Upper lobe of right lung (tissue), 1 donor: Measurements from ENCODE around the gene USP44. TPM values are rescaled to one million over a fixed set of nuclear protein-coding genes. Genes with fewer than 3 reads are reported as not detected.

ENCODE experiments used
- ATAC-seq: fragments of 200-7000 bp; cut with Tn5 transposase; one replicate; pipeline ENCODE4 v1.9.1; 2020; ENCODE audit warnings: mild to moderate bottlenecking, moderate library complexity
- DNase-seq: peaks from one replicate; pipeline ENCODE4 v3.0.0-alpha.2; 2020
- H3K27ac ChIP-seq: fragments of 200-600 bp; one replicate; pipeline ENCODE4 v1.8.0; 2022
- H3K27me3 ChIP-seq: fragments of 200-600 bp; one replicate; pipeline ENCODE4 v1.8.0; 2022; ENCODE audit warnings: mild to moderate bottlenecking
- H3K36me3 ChIP-seq: fragments of 200-600 bp; one replicate; pipeline ENCODE4 v1.8.0; 2022
- H3K4me1 ChIP-seq: fragments of 200-600 bp; one replicate; pipeline ENCODE4 v1.8.0; 2022
- H3K4me3 ChIP-seq: fragments of 200-600 bp; one replicate; pipeline ENCODE4 v1.8.0; 2022; ENCODE audit warnings: mild to moderate bottlenecking
- H3K9me3 ChIP-seq: fragments of 200-600 bp; one replicate; pipeline ENCODE4 v1.8.0; 2022
- intact Hi-C: fragments of 100-400 bp; cut with DNase I; formaldehyde crosslinking; loops from one replicate; pipeline ENCODE4 v1.11.0; 2022
- total RNA-seq: library from RNA; stranded (reverse); fragmentation: NEBNext Ultra II Directional; extraction: Animal tissue kit (Norgen Biotek cat#: 25700); gene quantifications from one replicate; pipeline ENCODE4 v1.2.1, GENCODE V29; 2021
- TF ChIP-seq, protein P1 (sequence below): fragments of 200-600 bp; IDR thresholded peaks from one replicate; pipeline ENCODE4 v1.8.0; 2022; ENCODE audit warnings: antibody characterized with exemption
- donor health status: DM: no; HTN: yes; CAD: no; lungs with severe emphysema.

USP44 gene
- total RNA-seq, 1 donor from 2014 or later = 14.9 TPM

DNA sequence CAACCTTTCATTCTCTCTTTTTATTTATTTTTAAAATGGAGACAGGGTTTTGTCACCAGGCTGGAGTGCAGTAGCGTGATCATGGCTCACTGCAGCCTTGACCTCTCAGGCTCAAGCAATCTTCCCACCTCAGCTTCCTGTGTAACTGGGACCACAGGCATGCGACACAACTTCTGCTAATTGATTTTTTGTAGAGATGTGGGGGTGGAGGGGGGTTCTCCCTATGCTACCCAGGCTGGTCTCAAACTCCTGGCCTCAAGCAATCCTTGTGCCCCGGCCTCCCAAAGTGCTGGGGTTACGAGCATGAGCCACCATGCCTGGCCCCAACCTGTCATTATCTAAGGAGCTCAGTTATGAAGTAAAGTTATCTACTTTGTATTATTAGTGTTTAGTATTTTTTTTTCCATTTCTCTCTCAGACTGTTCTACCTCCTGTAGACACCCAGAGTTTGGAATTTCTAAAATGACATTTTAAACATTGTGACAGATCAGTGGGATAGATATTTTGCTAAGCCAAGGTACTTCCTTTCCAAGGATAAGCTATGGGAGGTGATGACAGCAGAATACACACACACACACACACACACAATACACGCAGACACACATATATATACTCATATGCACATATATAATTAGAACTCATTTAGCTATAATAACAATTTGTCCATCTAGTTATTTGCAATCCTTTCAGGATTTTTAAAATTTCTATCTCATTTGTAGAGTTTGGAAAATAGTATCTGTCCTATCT lies 2.1 kb upstream of the USP44 start:
- no peaks in the 10 kb centered on the region for H3K4me1 ChIP-seq
- H3K9me3 ChIP-seq = no peaks in the 10 kb centered on the region
- H3K27me3 ChIP-seq = peaks cover 2% of the 10 kb centered on the region
- no peaks in the 10 kb centered on the region for H3K36me3 ChIP-seq
- H3K27ac ChIP-seq = no peak overlapping the region
- TF ChIP-seq, protein P1, sequence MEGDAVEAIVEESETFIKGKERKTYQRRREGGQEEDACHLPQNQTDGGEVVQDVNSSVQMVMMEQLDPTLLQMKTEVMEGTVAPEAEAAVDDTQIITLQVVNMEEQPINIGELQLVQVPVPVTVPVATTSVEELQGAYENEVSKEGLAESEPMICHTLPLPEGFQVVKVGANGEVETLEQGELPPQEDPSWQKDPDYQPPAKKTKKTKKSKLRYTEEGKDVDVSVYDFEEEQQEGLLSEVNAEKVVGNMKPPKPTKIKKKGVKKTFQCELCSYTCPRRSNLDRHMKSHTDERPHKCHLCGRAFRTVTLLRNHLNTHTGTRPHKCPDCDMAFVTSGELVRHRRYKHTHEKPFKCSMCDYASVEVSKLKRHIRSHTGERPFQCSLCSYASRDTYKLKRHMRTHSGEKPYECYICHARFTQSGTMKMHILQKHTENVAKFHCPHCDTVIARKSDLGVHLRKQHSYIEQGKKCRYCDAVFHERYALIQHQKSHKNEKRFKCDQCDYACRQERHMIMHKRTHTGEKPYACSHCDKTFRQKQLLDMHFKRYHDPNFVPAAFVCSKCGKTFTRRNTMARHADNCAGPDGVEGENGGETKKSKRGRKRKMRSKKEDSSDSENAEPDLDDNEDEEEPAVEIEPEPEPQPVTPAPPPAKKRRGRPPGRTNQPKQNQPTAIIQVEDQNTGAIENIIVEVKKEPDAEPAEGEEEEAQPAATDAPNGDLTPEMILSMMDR = no peak
- DNase-seq (no peak), ATAC-seq (no peak)
- intact Hi-C loops = no loop called here
- no peak overlapping the region for H3K4me3 ChIP-seq

DNA sequence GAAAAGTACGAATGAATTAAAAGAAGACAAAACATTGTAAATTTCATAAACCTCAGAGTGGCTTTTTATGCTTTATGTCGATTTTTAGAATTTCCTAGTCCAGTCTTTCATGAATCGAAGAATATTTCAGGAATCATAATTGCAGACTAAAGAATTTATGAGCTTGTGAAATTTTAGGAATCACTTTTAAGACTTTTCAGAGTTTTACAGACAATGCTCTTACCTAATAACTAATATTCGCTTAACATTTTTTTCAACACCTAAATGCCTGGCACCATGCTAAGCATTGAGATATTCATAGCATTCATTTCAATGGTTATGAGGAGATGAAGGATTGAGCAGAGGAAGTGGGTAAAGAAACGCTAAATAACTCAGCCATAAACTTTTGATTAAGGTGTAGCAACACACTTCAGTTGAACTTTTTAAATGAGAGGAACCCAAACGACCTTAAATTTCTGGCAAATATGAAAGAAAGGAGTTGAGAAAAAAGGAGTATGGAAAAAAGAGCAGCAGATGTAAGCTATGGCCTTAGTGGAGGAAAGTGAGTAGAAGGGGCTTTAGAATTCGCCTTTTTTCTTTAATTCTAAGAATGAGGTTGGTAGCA lies 739 bp upstream of the USP44 start:
- no peaks in the 10 kb centered on the region for H3K4me1 ChIP-seq
- no peak for ATAC-seq
- H3K27ac ChIP-seq = no peak overlapping the region
- H3K9me3 ChIP-seq = no peaks in the 10 kb centered on the region
- no peaks in the 10 kb centered on the region for H3K36me3 ChIP-seq
- H3K27me3 ChIP-seq = peaks cover 8% of the 10 kb centered on the region
- TF ChIP-seq, protein P1 = no peak
- H3K4me3 ChIP-seq = no peak overlapping the region
- DNase-seq = no peak
- intact Hi-C loops = no loop called here

DNA sequence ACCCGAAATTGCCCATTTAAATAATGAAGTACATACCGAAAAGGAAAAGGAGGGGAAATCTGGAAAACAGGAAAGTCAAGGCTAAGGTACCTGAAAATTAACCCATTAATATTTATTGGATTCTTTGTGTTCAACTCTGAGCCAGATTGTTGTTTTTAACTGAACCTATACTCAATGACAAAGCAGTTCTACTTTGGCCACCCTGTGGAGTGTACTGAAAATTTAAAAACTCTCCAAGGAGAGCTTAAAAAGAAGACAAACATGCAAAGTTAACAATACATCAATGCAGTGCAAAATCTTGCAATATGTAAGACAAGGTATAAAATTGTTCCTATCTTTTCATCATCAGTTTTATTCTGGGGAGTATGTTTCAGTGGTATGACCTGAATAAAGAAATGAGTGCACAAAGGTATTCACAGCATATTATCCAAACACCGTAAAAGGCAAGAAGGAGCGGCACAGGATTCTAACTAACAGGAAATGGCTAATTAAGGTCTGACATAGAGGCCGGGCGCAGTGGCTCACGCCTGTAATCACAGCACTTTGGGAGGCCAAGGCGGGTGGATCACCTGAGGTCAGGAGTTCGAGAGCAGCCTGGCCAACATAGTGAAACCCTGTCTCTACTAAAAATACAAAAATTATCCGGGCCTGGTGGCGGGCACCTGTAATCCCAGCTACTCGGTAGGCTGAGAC lies 1.7 kb downstream of the USP44 start:
- DNase-seq (no peak), ATAC-seq (no peak)
- H3K36me3 ChIP-seq = no peaks in the 10 kb centered on the region
- TF ChIP-seq, protein P1 = no peak
- intact Hi-C loops = no loop called here
- peak overlapping the region; percentile 74 for H3K4me3 ChIP-seq
- H3K27ac ChIP-seq = no peak overlapping the region
- peaks cover 8% of the 10 kb centered on the region for H3K27me3 ChIP-seq
- no peaks in the 10 kb centered on the region for H3K4me1 ChIP-seq
- H3K9me3 ChIP-seq = no peaks in the 10 kb centered on the region

DNA sequence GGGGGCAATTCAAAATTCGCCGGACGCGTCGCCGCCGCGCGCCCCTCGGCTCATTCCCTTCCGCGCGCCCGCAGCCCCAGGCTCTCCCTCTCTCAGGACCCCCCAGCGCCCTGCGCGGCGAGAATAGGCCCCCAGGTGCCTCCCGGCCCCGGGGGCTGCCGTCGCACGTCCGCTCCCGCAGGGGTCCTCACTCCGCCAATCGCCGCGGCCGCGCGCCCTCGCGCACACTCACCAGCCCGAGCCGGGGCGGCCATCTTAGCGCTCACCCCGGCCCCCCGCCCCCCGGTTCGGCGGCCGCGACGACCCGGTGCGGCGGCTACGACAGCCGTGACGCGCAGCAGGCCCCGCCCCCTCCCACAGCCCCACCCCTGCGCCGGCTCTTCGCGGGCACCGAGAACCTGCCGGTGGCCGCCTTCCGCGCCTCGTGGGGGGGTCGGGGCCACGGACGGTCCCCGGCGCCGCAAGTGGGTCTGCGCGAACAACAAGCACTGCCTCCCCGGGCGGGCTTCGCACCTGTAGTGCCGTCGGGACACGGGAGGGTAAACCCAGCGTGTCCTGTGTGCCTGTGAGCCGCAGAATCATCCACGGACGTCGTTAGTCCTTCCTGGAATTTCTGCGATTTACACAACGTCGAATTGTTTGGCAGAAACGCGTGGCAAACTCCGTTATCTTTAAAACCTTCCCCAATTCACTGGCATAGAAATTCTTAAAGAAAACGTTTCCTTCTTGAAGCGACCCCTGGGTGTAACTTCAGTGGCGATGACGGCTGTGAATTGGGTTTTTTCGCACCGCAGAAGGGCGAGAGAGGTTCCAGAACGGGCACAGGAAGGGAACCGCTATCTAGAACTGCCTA lies 2.5 kb downstream of the USP44 start:
- Histone ChIP-seq H3K4me3 (peak overlapping the region; percentile 74), H3K4me1 (no peaks in the 10 kb centered on the region), H3K27me3 (peaks cover 8% of the 10 kb centered on the region), H3K36me3 (no peaks in the 10 kb centered on the region), H3K27ac (peak overlapping the region; percentile 88), H3K9me3 (no peaks in the 10 kb centered on the region)
- TF ChIP-seq, protein P1 = no peak
- intact Hi-C loops = no loop called here
- peak; percentile 89 for DNase-seq
- peak; percentile 97 for ATAC-seq

DNA sequence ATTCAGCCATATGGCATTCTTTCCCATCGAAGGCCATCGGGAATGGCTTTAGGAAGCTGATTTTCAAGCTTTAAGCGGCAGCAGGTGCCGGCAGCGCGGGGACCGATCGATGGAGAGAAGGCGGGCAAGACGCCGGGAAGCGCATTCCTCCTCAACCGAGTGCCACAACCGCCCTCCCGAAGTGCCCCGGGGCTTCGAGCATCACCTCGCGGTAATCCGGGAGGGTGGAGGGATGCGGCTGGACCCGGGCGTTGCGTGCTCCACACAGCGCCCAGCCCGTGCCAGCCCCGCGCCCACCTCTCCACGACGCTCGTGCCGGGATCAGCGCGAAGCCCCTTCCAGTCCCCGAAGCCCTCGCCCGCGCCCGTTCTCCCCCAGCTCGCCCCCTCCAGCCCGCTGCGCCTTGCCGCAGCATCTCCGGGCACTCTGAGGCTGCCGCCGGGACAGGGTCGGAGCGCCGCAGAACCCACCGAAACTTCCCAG lies 3.2 kb downstream of the USP44 start:
- DNase-seq (peak; percentile 74), ATAC-seq (peak; percentile 71)
- H3K27ac ChIP-seq = peak overlapping the region; percentile 88
- peaks cover 8% of the 10 kb centered on the region for H3K27me3 ChIP-seq
- H3K4me3 ChIP-seq = peak overlapping the region; percentile 74
- no peaks in the 10 kb centered on the region for H3K4me1 ChIP-seq
- TF ChIP-seq, protein P1 = no peak
- H3K9me3 ChIP-seq = no peaks in the 10 kb centered on the region
- intact Hi-C loops = no loop called here
- no peaks in the 10 kb centered on the region for H3K36me3 ChIP-seq
